ENCODE data around the gene AACS. TPM values are rescaled to one million over a fixed set of nuclear protein-coding genes. Genes with fewer than 3 reads are reported as not detected.

AACS gene
- total and polyA plus RNA-seq, 3 donors from 2014 or later, result 26.0 to 44.8 (median 31.7) TPM

DNA sequence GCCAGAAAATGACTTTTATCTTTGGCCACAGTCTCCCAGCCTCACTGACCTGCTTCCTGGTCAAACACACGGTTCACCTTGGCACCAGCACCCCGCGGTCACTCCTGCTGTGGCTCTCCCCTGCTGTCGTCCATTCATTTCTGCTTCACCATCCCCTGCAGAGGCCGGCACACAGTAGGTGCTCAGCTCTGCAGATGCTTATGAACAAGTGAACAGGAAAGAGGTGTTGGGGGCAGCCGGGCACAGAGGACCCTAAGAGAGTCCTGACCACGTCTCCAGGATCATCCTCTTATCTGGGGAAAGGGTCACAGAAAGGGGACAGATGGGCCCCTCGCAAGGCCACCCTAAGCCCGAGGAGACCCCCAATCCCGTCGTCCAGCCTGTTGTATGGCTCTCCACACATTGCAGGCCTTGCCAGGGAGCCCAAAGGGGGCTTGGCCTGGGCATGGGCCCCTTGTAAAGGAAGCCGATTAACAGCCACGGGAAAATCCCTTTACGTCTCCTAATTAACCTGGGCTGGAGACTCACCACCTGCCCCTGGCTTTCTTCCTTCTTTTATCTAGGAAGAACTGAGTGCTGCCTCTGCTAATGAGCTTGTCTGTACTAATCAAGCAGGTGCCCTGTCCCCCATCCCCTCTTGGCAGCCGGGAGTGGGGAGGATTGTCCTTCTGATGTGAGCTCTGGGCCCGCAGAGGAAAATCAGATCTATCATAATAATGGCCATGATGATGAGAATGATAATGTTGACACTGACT lies 119.2 kb downstream of the AACS start:
- no peak overlapping the region for H3K4me3 ChIP-seq
- no peaks in the 10 kb centered on the region for H3K27me3 ChIP-seq
- intact Hi-C loops (cut with DNase I; ENCODE audit: low total_unique reads), result no loop called here

GRCh38 chr12:125185311-125185739 lies 120.1 kb downstream of the AACS start:
- 8 to 12% methylated on average over 2 to 21 of the region's 21 CpGs for WGBS, 2 donors
- intact Hi-C loops (cut with DNase I; ENCODE audit: low total_unique reads), result no loop called here
- Histone ChIP-seq H3K36me3 (ENCODE audit: low read depth, missing control alignments) (no peaks in the 10 kb centered on the region), H3K4me1 (peaks cover 9% of the 10 kb centered on the region), H3K27me3 (no peaks in the 10 kb centered on the region), H3K9me3 (no peaks in the 10 kb centered on the region), H3K4me3 (peak overlapping the region in 1 of 2 donors; percentile 43), H3K27ac (no peak overlapping the region)
- DNase-seq, result peak; percentile 17
- TF ChIP-seq POLR2A (IDR thresholded peaks at IDR 0.05), result no peak
- TF ChIP-seq CTCF (IDR thresholded peaks at IDR 0.05), result no peak

More for the DNA sequence above, 119.2 kb downstream of the AACS start:
- H3K27ac ChIP-seq, result no peak overlapping the region
- no peak for DNase-seq
- H3K4me1 ChIP-seq, result peaks cover 9% of the 10 kb centered on the region
- no peaks in the 10 kb centered on the region for H3K36me3 ChIP-seq (ENCODE audit: low read depth, missing control alignments)
- WGBS, 2 donors, result 52 to 59% methylated on average over 15 to 16 of the region's 16 CpGs
- H3K9me3 ChIP-seq, result no peaks in the 10 kb centered on the region
- TF ChIP-seq POLR2A (IDR thresholded peaks at IDR 0.05), result no peak
- no peak for TF ChIP-seq CTCF (IDR thresholded peaks at IDR 0.05)

DNA sequence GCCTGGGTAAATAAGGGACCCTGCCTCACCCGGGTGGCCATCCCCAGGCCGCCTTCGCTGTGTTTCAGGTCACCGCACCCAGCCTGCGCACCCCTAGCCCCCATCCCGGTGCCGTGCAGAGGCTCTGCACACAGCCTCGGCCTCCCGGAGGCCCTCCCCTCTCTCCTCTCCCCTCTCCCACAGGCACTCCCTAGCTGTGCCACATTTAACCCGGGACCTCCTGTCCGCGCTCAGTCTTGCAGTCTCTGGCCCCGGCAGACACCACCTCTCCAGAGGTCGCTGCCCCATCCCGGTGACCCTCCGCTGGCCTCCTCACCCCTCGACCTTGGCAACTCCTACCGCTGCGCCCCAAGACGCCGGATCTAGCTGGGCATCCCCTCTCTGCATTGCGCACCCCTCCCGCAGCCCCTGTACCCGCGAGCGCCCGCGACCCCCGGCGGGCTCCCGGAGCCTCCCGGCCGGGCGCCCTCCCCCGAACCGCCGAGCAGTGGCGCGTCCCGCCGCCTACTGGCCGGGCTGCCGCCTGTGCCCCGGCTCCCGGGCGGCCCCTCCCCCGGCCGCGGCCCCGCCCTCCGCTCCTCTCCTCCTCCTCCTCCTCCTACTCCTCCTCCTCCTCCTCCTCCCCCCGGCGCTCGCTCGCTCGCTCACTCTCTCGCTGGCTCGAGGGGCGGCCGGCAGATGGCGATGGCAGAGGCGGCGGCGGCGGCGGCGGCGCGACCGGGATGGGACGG lies 120.7 kb downstream of the AACS start, which contains the start of gene TMEM132B:
TMEM132B (plus strand) TSS at position 647 of the 731 bp plus-strand sequence.
- Histone ChIP-seq H3K4me3 (peak within 1 kb of the TSS; percentile 26 to 43), H3K36me3 (ENCODE audit: low read depth, missing control alignments) (no peaks in the 10 kb centered on the region), H3K9me3 (no peaks in the 10 kb centered on the region), H3K27ac (no peak within 1 kb of the TSS), H3K4me1 (peaks cover 9% of the 10 kb centered on the region), H3K27me3 (no peaks in the 10 kb centered on the region)
- 1 to 2% methylated on average over 32 to 57 of the region's 71 CpGs for WGBS, 2 donors
- intact Hi-C loops (cut with DNase I; ENCODE audit: low total_unique reads), result no loop called here
- DNase-seq, result peak; percentile 81
- TF ChIP-seq POLR2A (IDR thresholded peaks at IDR 0.05), result no peak
- TF ChIP-seq CTCF (IDR thresholded peaks at IDR 0.05), result peak; percentile 23 to 46 (median 28)

- Histone ChIP-seq H3K27ac (no peak overlapping the region), H3K27me3 (no peaks in the 10 kb centered on the region), H3K4me1 (peaks cover 9% of the 10 kb centered on the region), H3K9me3 (no peaks in the 10 kb centered on the region), H3K4me3 (peak overlapping the region; percentile 17 to 26), H3K36me3 (ENCODE audit: low read depth, missing control alignments) (no peaks in the 10 kb centered on the region)
- TF ChIP-seq POLR2A (IDR thresholded peaks at IDR 0.05) (no peak), CTCF (IDR thresholded peaks at IDR 0.05) (no peak)
- intact Hi-C loops (cut with DNase I; ENCODE audit: low total_unique reads), result no loop called here
- DNase-seq, result no peak
- 1% methylated on average over 14 to 20 of the region's 90 CpGs for WGBS, 2 donors
Measured at GRCh38 chr12:125186471-125187147, 121.4 kb downstream of the AACS start.
